Stimulated activated effector memory CD8-positive, alpha-beta T cell treated with anti-CD3 and anti-CD28 coated beads, Interleukin-12 subunit alpha, Interleukin-12 subunit beta, amount 100 ng/mL, for 72 hours (primary cell): ENCODE data around the gene AIPL1.
"Not testable (repeated sequence)": the region's sequence is repeated elsewhere in the genome, so short reads cannot be mapped to it uniquely, and the experiment has no call there.

Experiments
- ATAC-seq: fragments of 150-1000 bp; cut with Tn5 transposase; 2 replicates; pipeline ENCODE4 v1.10.0; 2021
- DNase-seq, 2 donors: peaks; one replicate each; pipeline ENCODE4 v3.0.0; 2021 to 2022; ENCODE audit warnings: low spot score in 2 of 2
- H3K27ac Mint-ChIP-seq: one replicate; pipeline ENCODE4 v1.8.0; 2022; ENCODE audit warnings: mild to moderate bottlenecking, mixed read lengths
- H3K36me3 Mint-ChIP-seq: one replicate; pipeline ENCODE4 v1.8.0; 2022; ENCODE audit warnings: mild to moderate bottlenecking, mixed read lengths
- H3K4me1 Mint-ChIP-seq: one replicate; pipeline ENCODE4 v1.8.0; 2022; ENCODE audit warnings: mixed read lengths
- H3K4me3 Mint-ChIP-seq: one replicate; pipeline ENCODE4 v1.8.0; 2022; ENCODE audit warnings: mild to moderate bottlenecking, mixed read lengths
- H3K9me3 Mint-ChIP-seq: one replicate; pipeline ENCODE4 v1.8.0; 2022; ENCODE audit warnings: mixed read lengths

Gene AIPL1

GRCh38 chr17:6435051-6435450 lies at the start of gene AIPL1:
AIPL1 (minus strand) TSS chr17:6435121; CDS start chr17:6435104, 17 bp downstream.
- H3K36me3 Mint-ChIP-seq: no peaks in the 10 kb centered on the region
- DNase-seq (no peak), ATAC-seq (no peak)
- H3K4me1 Mint-ChIP-seq: peaks cover 6% of the 10 kb centered on the region
- H3K9me3 Mint-ChIP-seq: peaks cover 3% of the 10 kb centered on the region
- H3K4me3 Mint-ChIP-seq: no peak within 1 kb of the TSS
- H3K27ac Mint-ChIP-seq: no peak within 1 kb of the TSS

- Mint-ChIP-seq H3K4me3 (no peak overlapping the region), H3K9me3 (no peaks in the 10 kb centered on the region), H3K36me3 (no peaks in the 10 kb centered on the region), H3K4me1 (no peaks in the 10 kb centered on the region), H3K27ac (no peak overlapping the region)
- DNase-seq (no peak), ATAC-seq (no peak)
Observed at GRCh38 chr17:6483507-6483906, 48.6 kb upstream of the AIPL1 start.

GRCh38 chr17:6482796-6483195 lies 47.9 kb upstream of the AIPL1 start:
- H3K4me3 Mint-ChIP-seq, ATAC-seq, H3K4me1 Mint-ChIP-seq, DNase-seq, H3K36me3 Mint-ChIP-seq, H3K27ac Mint-ChIP-seq, H3K9me3 Mint-ChIP-seq: not testable (repeated sequence)

GRCh38 chr17:6482105-6482455 lies 47.2 kb upstream of the AIPL1 start:
- H3K4me3 Mint-ChIP-seq: no peak overlapping the region
- no peaks in the 10 kb centered on the region for H3K36me3 Mint-ChIP-seq
- DNase-seq: no peak
- no peak overlapping the region for H3K27ac Mint-ChIP-seq
- H3K9me3 Mint-ChIP-seq: no peaks in the 10 kb centered on the region
- no peak for ATAC-seq
- H3K4me1 Mint-ChIP-seq: no peaks in the 10 kb centered on the region

- H3K27ac Mint-ChIP-seq: no peak overlapping the region
- ATAC-seq (no peak), DNase-seq (no peak)
- no peak overlapping the region for H3K4me3 Mint-ChIP-seq
- no peaks in the 10 kb centered on the region for H3K36me3 Mint-ChIP-seq
- H3K4me1 Mint-ChIP-seq: no peaks in the 10 kb centered on the region
- H3K9me3 Mint-ChIP-seq: no peaks in the 10 kb centered on the region
Observed at GRCh38 chr17:6480303-6480675, 45.4 kb upstream of the AIPL1 start.

- H3K36me3 Mint-ChIP-seq: no peaks in the 10 kb centered on the region
- H3K4me1 Mint-ChIP-seq: no peaks in the 10 kb centered on the region
- H3K27ac Mint-ChIP-seq: no peak overlapping the region
- no peak for ATAC-seq
- DNase-seq: no peak
- no peak overlapping the region for H3K4me3 Mint-ChIP-seq
- H3K9me3 Mint-ChIP-seq: no peaks in the 10 kb centered on the region
Observed at GRCh38 chr17:6479622-6480302, 44.8 kb upstream of the AIPL1 start.

GRCh38 chr17:6478486-6478885 lies 43.6 kb upstream of the AIPL1 start:
- Mint-ChIP-seq H3K4me1 (no peaks in the 10 kb centered on the region), H3K27ac (no peak overlapping the region), H3K4me3 (no peak overlapping the region), H3K9me3 (no peaks in the 10 kb centered on the region), H3K36me3 (no peaks in the 10 kb centered on the region)
- no peak for DNase-seq
- no peak for ATAC-seq

- H3K4me1 Mint-ChIP-seq: peaks cover 4% of the 10 kb centered on the region
- H3K4me3 Mint-ChIP-seq: no peak overlapping the region
- peak overlapping the region; percentile 54 for H3K27ac Mint-ChIP-seq
- H3K9me3 Mint-ChIP-seq: no peaks in the 10 kb centered on the region
- DNase-seq (no peak), ATAC-seq (no peak)
- no peaks in the 10 kb centered on the region for H3K36me3 Mint-ChIP-seq
Observed at GRCh38 chr17:6477831-6478383, 43.0 kb upstream of the AIPL1 start.

GRCh38 chr17:6476810-6477179 lies 41.9 kb upstream of the AIPL1 start:
- no peak overlapping the region for H3K4me3 Mint-ChIP-seq
- ATAC-seq (no peak), DNase-seq (no peak)
- no peaks in the 10 kb centered on the region for H3K36me3 Mint-ChIP-seq
- H3K9me3 Mint-ChIP-seq: no peaks in the 10 kb centered on the region
- peak overlapping the region; percentile 54 for H3K27ac Mint-ChIP-seq
- H3K4me1 Mint-ChIP-seq: peaks cover 6% of the 10 kb centered on the region

GRCh38 chr17:6476076-6476809 lies 41.3 kb upstream of the AIPL1 start:
- Mint-ChIP-seq H3K4me3 (no peak overlapping the region), H3K4me1 (peaks cover 6% of the 10 kb centered on the region), H3K9me3 (no peaks in the 10 kb centered on the region), H3K36me3 (no peaks in the 10 kb centered on the region), H3K27ac (no peak overlapping the region)
- DNase-seq: no peak
- ATAC-seq: no peak

- no peaks in the 10 kb centered on the region for H3K36me3 Mint-ChIP-seq
- H3K4me1 Mint-ChIP-seq: peaks cover 6% of the 10 kb centered on the region
- DNase-seq: no peak
- H3K4me3 Mint-ChIP-seq: no peak overlapping the region
- no peak overlapping the region for H3K27ac Mint-ChIP-seq
- H3K9me3 Mint-ChIP-seq: no peaks in the 10 kb centered on the region
- no peak for ATAC-seq
Observed at GRCh38 chr17:6475411-6475810, 40.5 kb upstream of the AIPL1 start.

GRCh38 chr17:6474906-6475305 lies 40.0 kb upstream of the AIPL1 start:
- ATAC-seq (no peak), DNase-seq (no peak)
- Mint-ChIP-seq H3K9me3 (no peaks in the 10 kb centered on the region), H3K4me1 (peaks cover 6% of the 10 kb centered on the region), H3K27ac (no peak overlapping the region), H3K36me3 (no peaks in the 10 kb centered on the region), H3K4me3 (no peak overlapping the region)

- Mint-ChIP-seq H3K27ac (no peak overlapping the region), H3K4me1 (peaks cover 6% of the 10 kb centered on the region), H3K4me3 (no peak overlapping the region), H3K36me3 (no peaks in the 10 kb centered on the region), H3K9me3 (no peaks in the 10 kb centered on the region)
- DNase-seq (no peak), ATAC-seq (no peak)
Observed at GRCh38 chr17:6474376-6474775, 39.5 kb upstream of the AIPL1 start.

- Mint-ChIP-seq H3K27ac (peak overlapping the region; percentile 64), H3K9me3 (no peaks in the 10 kb centered on the region)
Observed at GRCh38 chr17:6473128-6473767, 38.3 kb upstream of the AIPL1 start.

GRCh38 chr17:6472517-6472916 lies 37.6 kb upstream of the AIPL1 start:
- Mint-ChIP-seq H3K27ac (peak overlapping the region; percentile 64), H3K36me3 (no peaks in the 10 kb centered on the region), H3K4me3 (no peak overlapping the region), H3K9me3 (no peaks in the 10 kb centered on the region), H3K4me1 (peaks cover 6% of the 10 kb centered on the region)
- no peak for ATAC-seq
- DNase-seq: no peak

More at GRCh38 chr17:6473128-6473767, 38.3 kb upstream of the AIPL1 start:
- Mint-ChIP-seq H3K4me3 (no peak overlapping the region), H3K36me3 (no peaks in the 10 kb centered on the region), H3K4me1 (peaks cover 6% of the 10 kb centered on the region)
- ATAC-seq (peak; percentile 58), DNase-seq (peak; percentile 67 to 84)
